Thyroid gland (tissue), 4 donors: ENCODE data around the gene CA14. TPM values are rescaled to one million over a fixed set of nuclear protein-coding genes. Genes with fewer than 3 reads are reported as not detected.
"Not testable (repeated sequence)": the region's sequence is repeated elsewhere in the genome, so short reads cannot be mapped to it uniquely, and the experiment has no call there.

ENCODE experiments used
- DNase-seq, 2 donors: peaks; one replicate each; pipeline ENCODE4 v3.0.0-alpha.2; 2019
- H3K27ac ChIP-seq, 3 donors: fragments of 200-600 bp; sonication (generic); 1 replicate in 2 of 3; 2 replicates in 1 of 3; pipeline ENCODE4 v1.5.1; 2016 to 2019; ENCODE audit warnings: mild to moderate bottlenecking in 1 of 3, moderate library complexity in 1 of 3
- H3K27me3 ChIP-seq: fragments of 200-600 bp; sonication (generic); one replicate; pipeline ENCODE4 v1.5.1; 2019
- H3K36me3 ChIP-seq, 2 donors: fragments of 200-600 bp; sonication (generic); one replicate each; pipeline ENCODE4 v1.5.1; 2016 to 2019
- H3K4me1 ChIP-seq, 2 donors: fragments of 200-600 bp; sonication (generic); one replicate each; pipeline ENCODE4 v1.5.1; 2017 to 2019
- H3K4me3 ChIP-seq, 3 donors: fragments of 200-600 bp; sonication (generic); replicated peaks in 1 of 3; 1 replicate in 2 of 3; 2 replicates in 1 of 3; pipeline ENCODE4 v1.5.1; 2016; ENCODE audit warnings: mild to moderate bottlenecking in 1 of 3
- H3K9me3 ChIP-seq: fragments of 200-600 bp; sonication (generic); one replicate; pipeline ENCODE4 v1.5.1; 2017
- POLR2A ChIP-seq, 2 donors: fragments of 450-650 bp; IDR thresholded peaks; one replicate each; pipeline ENCODE4 v1.6.1; 2017; ENCODE audit warnings: antibody characterized with exemption in 2 of 2, mild to moderate bottlenecking in 2 of 2, moderate library complexity in 1 of 2
- WGBS, 2 donors: methylation state at CpG; one replicate each; pipeline ENCODE4 v1.1.5; 2017; 5-methylcytosine and 5-hydroxymethylcytosine counted together
- intact Hi-C: fragments of 100-400 bp; cut with DNase I; formaldehyde crosslinking; loops from one replicate; pipeline ENCODE4 v1.15.1; 2023
- total RNA-seq, 4 donors: library from RNA; depleted of rRNA; stranded (reverse); fragments of >200 nt; gene quantifications; one replicate each; pipeline ENCODE4 v1.2.3, GENCODE V29; 2016
- TF ChIP-seq, protein P1 (sequence below), 6 experiments: fragments of 200-600 bp in 3 of 6; fragments of 450-650 bp in 3 of 6; sonication (generic) in 3 of 6; IDR thresholded peaks; one replicate each; pipeline ENCODE4 v1.5.1; 2016 to 2019; ENCODE audit warnings: antibody characterized with exemption in 6 of 6, mild to moderate bottlenecking in 2 of 6, inconsistent platforms in 1 of 6, moderate library complexity in 1 of 6

CA14 gene
- total RNA-seq, 4 donors from 2014 or later = 0.22 to 0.27 TPM; not detected in 2

DNA sequence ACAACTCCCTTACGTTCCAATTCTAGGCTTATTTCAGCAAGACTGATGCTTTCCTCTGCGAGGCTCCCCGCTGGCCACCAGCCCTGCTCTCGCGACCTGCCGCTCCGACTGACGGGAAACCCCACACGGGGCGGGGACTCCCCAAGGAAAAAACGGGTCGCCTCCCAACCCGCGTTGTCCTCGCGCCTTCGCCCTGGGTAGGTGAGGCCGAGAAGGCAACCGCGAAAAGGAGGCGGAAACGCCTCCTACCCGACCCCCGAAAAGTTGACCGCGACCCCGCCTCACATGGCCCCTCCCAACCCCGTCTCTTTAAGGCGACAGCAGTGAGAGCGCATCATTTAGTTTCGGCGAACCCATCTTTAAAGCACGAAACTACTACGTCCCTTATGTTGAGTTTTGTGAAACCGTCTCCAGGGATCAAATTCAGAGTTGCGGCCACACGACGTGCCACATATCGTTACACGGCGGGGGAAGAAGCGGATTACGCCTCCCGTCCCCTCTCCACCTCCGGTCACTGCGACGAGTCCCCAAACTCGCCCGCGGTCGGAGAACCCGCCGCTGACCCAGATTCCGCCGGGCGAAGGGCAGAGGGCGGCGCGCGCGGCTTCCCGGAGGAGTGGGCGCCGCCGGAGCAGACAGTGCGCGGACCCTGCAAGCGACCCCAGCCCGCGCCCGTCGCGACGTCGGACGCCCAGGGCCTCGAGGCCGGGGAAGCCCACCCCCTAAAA is 22.8 kb upstream of the CA14 start:
- Histone ChIP-seq H3K4me3 (peak overlapping the region; percentile 76 to 91 (median 85)), H3K9me3 (no peaks in the 10 kb centered on the region), H3K4me1 (peaks cover 5 to 9% of the 10 kb centered on the region in 2 donors), H3K27me3 (no peaks in the 10 kb centered on the region), H3K36me3 (no peaks in the 10 kb centered on the region), H3K27ac (peak overlapping the region; percentile 85 to 99 (median 96))
- 0% methylated on average over 41 to 51 of the region's 78 CpGs for WGBS, 2 donors
- peak; percentile 83 to 89 for DNase-seq
- intact Hi-C loops = no loop called here
- TF ChIP-seq, protein P1, sequence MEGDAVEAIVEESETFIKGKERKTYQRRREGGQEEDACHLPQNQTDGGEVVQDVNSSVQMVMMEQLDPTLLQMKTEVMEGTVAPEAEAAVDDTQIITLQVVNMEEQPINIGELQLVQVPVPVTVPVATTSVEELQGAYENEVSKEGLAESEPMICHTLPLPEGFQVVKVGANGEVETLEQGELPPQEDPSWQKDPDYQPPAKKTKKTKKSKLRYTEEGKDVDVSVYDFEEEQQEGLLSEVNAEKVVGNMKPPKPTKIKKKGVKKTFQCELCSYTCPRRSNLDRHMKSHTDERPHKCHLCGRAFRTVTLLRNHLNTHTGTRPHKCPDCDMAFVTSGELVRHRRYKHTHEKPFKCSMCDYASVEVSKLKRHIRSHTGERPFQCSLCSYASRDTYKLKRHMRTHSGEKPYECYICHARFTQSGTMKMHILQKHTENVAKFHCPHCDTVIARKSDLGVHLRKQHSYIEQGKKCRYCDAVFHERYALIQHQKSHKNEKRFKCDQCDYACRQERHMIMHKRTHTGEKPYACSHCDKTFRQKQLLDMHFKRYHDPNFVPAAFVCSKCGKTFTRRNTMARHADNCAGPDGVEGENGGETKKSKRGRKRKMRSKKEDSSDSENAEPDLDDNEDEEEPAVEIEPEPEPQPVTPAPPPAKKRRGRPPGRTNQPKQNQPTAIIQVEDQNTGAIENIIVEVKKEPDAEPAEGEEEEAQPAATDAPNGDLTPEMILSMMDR (IDR thresholded peaks at IDR 0.05) = no peak
- peak in 1 of 2 donors; percentile 71 for TF ChIP-seq POLR2A (IDR thresholded peaks at IDR 0.05)

- intact Hi-C loops = no loop called here
- no peaks in the 10 kb centered on the region for H3K9me3 ChIP-seq
- H3K27me3 ChIP-seq = no peaks in the 10 kb centered on the region
- H3K4me3 ChIP-seq = peak overlapping the region; percentile 76 to 91 (median 85)
- peak; percentile 7 to 23 for DNase-seq
- peaks cover 5 to 9% of the 10 kb centered on the region in 2 donors for H3K4me1 ChIP-seq
- TF ChIP-seq POLR2A (IDR thresholded peaks at IDR 0.05) = no peak
- TF ChIP-seq, protein P1 (IDR thresholded peaks at IDR 0.05) = no peak
- WGBS, 2 donors = 0 to 1% methylated on average over 12 to 23 of the region's 27 CpGs
- no peaks in the 10 kb centered on the region for H3K36me3 ChIP-seq
- peak overlapping the region; percentile 85 to 99 (median 96) for H3K27ac ChIP-seq
These were observed 22.2 kb upstream of the CA14 start for GRCh38 chr1:150235294-150235851.

DNA sequence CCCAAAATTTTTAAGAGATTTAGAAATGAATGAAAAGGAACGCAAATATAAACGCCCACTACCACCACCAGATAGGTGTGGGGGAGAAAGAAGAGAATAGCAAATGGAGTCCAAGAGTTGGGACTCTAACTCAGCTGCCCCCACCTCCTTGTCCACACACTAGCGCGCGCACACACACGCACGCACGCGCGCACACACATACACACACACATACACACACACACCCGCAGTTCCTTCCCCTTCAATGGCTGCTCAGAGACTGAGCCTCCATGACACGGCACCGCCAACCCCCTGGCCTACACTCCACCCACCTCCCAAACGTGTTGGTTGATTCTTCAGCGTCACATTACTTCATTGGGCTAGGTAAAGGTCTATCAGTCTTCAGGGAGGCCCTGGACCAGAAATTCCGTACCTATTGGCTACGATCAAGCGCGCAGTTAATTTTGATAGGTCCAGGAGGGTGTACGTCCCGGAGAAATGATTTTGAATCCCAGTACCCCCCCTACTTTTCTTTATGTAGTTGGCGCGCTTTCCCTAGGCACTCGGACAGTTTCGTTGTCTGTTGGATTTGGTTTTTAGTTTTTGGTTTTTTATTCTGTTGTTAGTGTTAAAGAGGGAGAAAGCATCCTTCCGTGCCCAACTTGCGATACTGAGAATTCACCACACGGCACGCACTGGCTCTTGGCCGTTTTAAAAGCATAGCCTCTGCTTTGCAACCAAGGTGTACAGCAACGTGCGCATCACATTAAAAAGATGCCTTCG is 21.5 kb upstream of the CA14 start, which contains the start of gene ANP32E:
Gene ANP32E, minus strand, starts transcription at position 261 of the 762 bp plus-strand sequence. CDS start 326 bp downstream, outside the sequence.
- Histone ChIP-seq H3K9me3 (no peaks in the 10 kb centered on the region), H3K4me3 (peak within 1 kb of the TSS; percentile 76 to 91 (median 85)), H3K36me3 (no peaks in the 10 kb centered on the region), H3K27ac (peak within 1 kb of the TSS; percentile 85 to 99 (median 96)), H3K27me3 (no peaks in the 10 kb centered on the region), H3K4me1 (peaks cover 5 to 9% of the 10 kb centered on the region in 2 donors)
- intact Hi-C loops = no loop called here
- DNase-seq = peak; percentile 95
- 0% methylated on average over 33 of the region's 33 CpGs for WGBS, 2 donors
- TF ChIP-seq, protein P1 (IDR thresholded peaks at IDR 0.05) = peak in 2 of 6 experiments; percentile 33 to 56
- peak; percentile 53 to 96 for TF ChIP-seq POLR2A (IDR thresholded peaks at IDR 0.05)

- H3K36me3 ChIP-seq = no peaks in the 10 kb centered on the region
- DNase-seq = no peak
- no peaks in the 10 kb centered on the region for H3K27me3 ChIP-seq
- peaks cover 5 to 9% of the 10 kb centered on the region in 2 donors for H3K4me1 ChIP-seq
- intact Hi-C loops = no loop called here
- no peaks in the 10 kb centered on the region for H3K9me3 ChIP-seq
- 33% methylated on average over 10 of the region's 10 CpGs for WGBS, 2 donors
- TF ChIP-seq POLR2A (IDR thresholded peaks at IDR 0.05) = no peak
- TF ChIP-seq, protein P1 (IDR thresholded peaks at IDR 0.05) = no peak
- H3K4me3 ChIP-seq = peak overlapping the region; percentile 0 to 85 (median 30)
- no peak overlapping the region for H3K27ac ChIP-seq
These were observed 20.9 kb upstream of the CA14 start for GRCh38 chr1:150236614-150237100.

DNA sequence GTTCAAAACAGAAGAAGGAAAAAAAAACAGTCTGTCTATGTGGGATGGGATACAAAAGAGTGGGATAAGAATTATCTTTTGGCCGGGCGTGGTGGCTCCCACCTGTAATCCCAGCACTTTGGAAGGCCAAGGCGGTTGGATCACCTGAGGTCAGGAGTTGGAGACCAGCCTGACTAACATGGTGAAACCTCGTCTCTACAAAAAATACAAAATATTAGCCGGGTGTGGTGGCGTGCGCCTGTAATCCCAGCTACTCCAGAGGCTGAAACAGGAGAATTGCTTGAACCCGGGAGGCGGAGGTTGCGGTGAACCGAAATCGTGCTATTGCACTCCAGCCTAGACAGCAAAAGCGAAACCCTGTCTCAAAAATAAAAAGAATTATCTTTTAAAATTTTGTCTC is 20.4 kb upstream of the CA14 start:
- H3K4me3 ChIP-seq, H3K27ac ChIP-seq, H3K9me3 ChIP-seq, intact Hi-C loops, H3K36me3 ChIP-seq, DNase-seq, H3K27me3 ChIP-seq, H3K4me1 ChIP-seq: not testable (repeated sequence)
- WGBS, 2 donors = 86 to 93% methylated on average over 13 of the region's 13 CpGs
